ENCODE results near the gene SORCS2.

Gene SORCS2

GRCh38 chr4:7542781-7543180, 350.4 kb downstream of the SORCS2 start:
- DNase-seq = no peak

GRCh38 chr4:7546152-7546808, 353.9 kb downstream of the SORCS2 start:
- DNase-seq = no peak

- DNase-seq = no peak
These were observed 354.6 kb downstream of the SORCS2 start for GRCh38 chr4:7546809-7547367.

- no peak for DNase-seq
These were observed 355.2 kb downstream of the SORCS2 start for GRCh38 chr4:7547368-7548040.

- DNase-seq = no peak
These were observed 357.5 kb downstream of the SORCS2 start for GRCh38 chr4:7549866-7550265.

GRCh38 chr4:7552466-7552865, 360.1 kb downstream of the SORCS2 start:
- no peak for DNase-seq

- DNase-seq = no peak
These were observed 360.9 kb downstream of the SORCS2 start for GRCh38 chr4:7553280-7553679.

GRCh38 chr4:7554905-7555304, 362.6 kb downstream of the SORCS2 start:
- no peak for DNase-seq

- DNase-seq = no peak
These were observed 364.2 kb downstream of the SORCS2 start for GRCh38 chr4:7556558-7556957.

- no peak for DNase-seq
These were observed 365.1 kb downstream of the SORCS2 start for GRCh38 chr4:7557456-7557855.

GRCh38 chr4:7558436-7558835, 366.1 kb downstream of the SORCS2 start:
- no peak for DNase-seq

- DNase-seq = no peak
These were observed 367.0 kb downstream of the SORCS2 start for GRCh38 chr4:7559316-7559715.

GRCh38 chr4:7559741-7560395, 367.5 kb downstream of the SORCS2 start:
- DNase-seq = no peak

- no peak for DNase-seq
These were observed 369.2 kb downstream of the SORCS2 start for GRCh38 chr4:7561557-7561956.

- DNase-seq = no peak
These were observed 371.9 kb downstream of the SORCS2 start for GRCh38 chr4:7564242-7564641.

GRCh38 chr4:7565483-7565882, 373.1 kb downstream of the SORCS2 start:
- no peak for DNase-seq

- DNase-seq = no peak
These were observed 377.8 kb downstream of the SORCS2 start for GRCh38 chr4:7569810-7570783.

GRCh38 chr4:7571001-7571400, 378.7 kb downstream of the SORCS2 start:
- DNase-seq = no peak

- no peak for DNase-seq
These were observed 379.4 kb downstream of the SORCS2 start for GRCh38 chr4:7571701-7572100.

GRCh38 chr4:7572894-7573293, 380.6 kb downstream of the SORCS2 start:
- no peak for DNase-seq

GRCh38 chr4:7573576-7574091, 381.3 kb downstream of the SORCS2 start:
- no peak for DNase-seq

- DNase-seq = no peak
These were observed 382.1 kb downstream of the SORCS2 start for GRCh38 chr4:7574287-7575014.
